Endothelial cell of umbilical vein (primary cell): ENCODE data around the gene PKD1. TPM values are rescaled to one million over a fixed set of nuclear protein-coding genes. Genes with fewer than 3 reads are reported as not detected.

Experiments used
- BruUV-seq: library from RNA; stranded (reverse); fragments of 400-500 nt; replicated peaks from 2 replicates; lab custom pipeline; 2021; lab: Mats Ljungman, UMichigan
- CTCF ChIA-PET: fragments of 300-600, 350-600 bp; sonication (Branson Sonifier 250); formaldehyde crosslinking; loops from one replicate; lab custom pipeline; 2021; ENCODE audit warnings: antibody characterized with exemption, inconsistent platforms; lab: Charles Lee
- POLR2A ChIA-PET: fragments of 300-600, 350-600 bp; sonication (Branson Sonifier 250); formaldehyde crosslinking; loops from one replicate; lab custom pipeline; 2021; ENCODE audit warnings: antibody characterized with exemption, inconsistent platforms; lab: Charles Lee
- DNase-seq: peaks from one replicate; pipeline ENCODE4 v3.0.0-alpha.2; 2011; ENCODE audit warnings: low read depth, low spot score
- FAIRE-seq: peaks from 2 replicates; lab custom pipeline; 2011; peaks lifted over from hg19 to GRCh38; lab: Jason Lieb, UNC
- H2AFZ ChIP-seq: 2 replicates; pipeline ENCODE4 v1.6.0; 2012; ENCODE audit warnings: low read depth, low read length, control low read depth, inconsistent platforms
- H3K27ac ChIP-seq: 2 replicates; pipeline ENCODE4 v1.5.1; 2011; ENCODE audit warnings: low read depth, mild to moderate bottlenecking, control low read depth, low read length, moderate library complexity; ENCODE audit not compliant: insufficient read depth
- H3K27me3 ChIP-seq, 2 experiments: 2 replicates each; pipeline versions ENCODE4 v1.6.0 to v1.6.1; 2011; ENCODE audit warnings: low read length in 2 of 2, mixed read lengths in 1 of 2; ENCODE audit not compliant: control insufficient read depth in 2 of 2, insufficient read depth in 2 of 2
- H3K36me3 ChIP-seq, 2 experiments: 2 replicates in 1 of 2; 3 replicates in 1 of 2; pipeline ENCODE4 v1.5.1; 2011; ENCODE audit warnings: low read length in 2 of 2, mild to moderate bottlenecking in 1 of 2, moderate library complexity in 1 of 2; ENCODE audit not compliant: control insufficient read depth in 2 of 2, insufficient read depth in 2 of 2; ENCODE audit errors: extremely low read depth in 1 of 2
- H3K4me1 ChIP-seq: 3 replicates; pipeline ENCODE4 v1.5.1; 2011; ENCODE audit warnings: mild to moderate bottlenecking, low read length; ENCODE audit not compliant: control insufficient read depth, insufficient read depth; ENCODE audit errors: extremely low read depth
- H3K4me2 ChIP-seq: 2 replicates; pipeline ENCODE4 v1.6.1; 2011; ENCODE audit warnings: low read length, control low read depth, mixed read lengths; ENCODE audit not compliant: insufficient read depth
- H3K4me3 ChIP-seq, 3 experiments: fragments of 200-600 bp in 1 of 3; sonication (generic), shearing (Covaris generic) in 1 of 3; replicated peaks in 1 of 3; 2 replicates each; pipeline ENCODE4 v1.5.1; 2011 to 2016; ENCODE audit warnings: control low read depth in 3 of 3, low read length in 3 of 3, mild to moderate bottlenecking in 2 of 3, inconsistent platforms in 1 of 3, low read depth in 1 of 3, moderate library complexity in 1 of 3; ENCODE audit not compliant: insufficient read depth in 1 of 3
- H3K79me2 ChIP-seq: 2 replicates; pipeline ENCODE4 v1.6.0; 2012; ENCODE audit warnings: low read length, inconsistent platforms; ENCODE audit not compliant: control insufficient read depth, insufficient read depth
- H3K9ac ChIP-seq: replicated peaks from 2 replicates; pipeline ENCODE3; 2011; ENCODE audit warnings: low read length, control low read depth; ENCODE audit not compliant: insufficient read depth; ENCODE audit errors: extremely low read depth
- H3K9me1 ChIP-seq: replicated peaks from 3 replicates; pipeline ENCODE4 v1.6.0; 2011; ENCODE audit warnings: mild to moderate bottlenecking, low read length; ENCODE audit not compliant: control insufficient read depth, insufficient read depth; ENCODE audit errors: extremely low read depth
- H3K9me3 ChIP-seq: replicated peaks from 2 replicates; pipeline ENCODE4 v1.5.1; 2012; ENCODE audit warnings: low read length, inconsistent platforms; ENCODE audit not compliant: control insufficient read depth, insufficient read depth
- H4K20me1 ChIP-seq: replicated peaks from 2 replicates; pipeline ENCODE3; 2011; ENCODE audit warnings: mild to moderate bottlenecking, low read length; ENCODE audit not compliant: control insufficient read depth, insufficient read depth; ENCODE audit errors: extremely low read depth
- EZH2 ChIP-seq: IDR thresholded peaks from 2 replicates; pipeline ENCODE4 v1.6.1; 2012; ENCODE audit warnings: borderline replicate concordance, low read depth, mild to moderate bottlenecking, moderate library complexity, low read length, inconsistent platforms; ENCODE audit not compliant: severe bottlenecking
- FOS ChIP-seq: IDR thresholded peaks from 2 replicates; pipeline ENCODE4 v1.6.1; 2011; ENCODE audit warnings: mild to moderate bottlenecking, low read length, moderate library complexity, borderline replicate concordance; ENCODE audit not compliant: insufficient read depth
- GATA2 ChIP-seq: IDR thresholded peaks from 2 replicates; pipeline ENCODE4 v1.7.0; 2011; ENCODE audit warnings: low read depth, mild to moderate bottlenecking, moderate library complexity, mixed read lengths, low read length; ENCODE audit not compliant: insufficient read length, insufficient read depth
- JUN ChIP-seq: IDR thresholded peaks from 2 replicates; pipeline ENCODE4 v1.6.1; 2011; ENCODE audit warnings: borderline replicate concordance, low read depth; ENCODE audit not compliant: insufficient read length, insufficient read depth
- MYC ChIP-seq: IDR thresholded peaks from one replicate; pipeline ENCODE4 v1.6.1; 2011; ENCODE audit warnings: mild to moderate bottlenecking, low read depth, low read length
- POLR2A ChIP-seq: IDR thresholded peaks from 2 replicates; pipeline ENCODE4 v1.6.1; 2012; ENCODE audit warnings: low read depth, mild to moderate bottlenecking, control low read depth, low read length
- POLR2AphosphoS5 ChIP-seq: IDR thresholded peaks from 2 replicates; pipeline ENCODE4 v1.6.1; 2012; ENCODE audit warnings: low read depth, mild to moderate bottlenecking, control low read depth, low read length, moderate library complexity; ENCODE audit not compliant: insufficient read depth
- dilution Hi-C: fragments of 300-500 bp; cut with MboI; formaldehyde crosslinking; loops from one replicate; pipeline ENCODE4 v1.15.0; 2019; ENCODE audit warnings: low sequenced_read_pairs; ENCODE audit not compliant: extremely low pct_ligation_motif_present
- intact Hi-C: fragments of 100-400 bp; cut with micrococcal nuclease; formaldehyde crosslinking; loops from one replicate; pipeline ENCODE4 v1.10.0; 2022
- polyA plus RNA-seq, 4 experiments: library from polyadenylated mRNA; depleted of rRNA in 3 of 4; stranded (reverse) in 3 of 4; unstranded in 1 of 4; fragments of >200 nt; gene quantifications; 2 replicates each; pipeline versions ENCODE4 v1.2.1 to v1.2.3, GENCODE V29; 2011 to 2012; ENCODE audit warnings: missing spikeins in 1 of 4
- total RNA-seq: library from RNA; stranded (reverse); gene quantifications from 2 replicates; pipeline ENCODE4 v1.2.3, GENCODE V29; 2021
- TF ChIP-seq, protein P1 (sequence below): IDR thresholded peaks from 2 replicates; pipeline ENCODE4 v1.6.1; 2011; ENCODE audit not compliant: insufficient read depth, insufficient read length
- TF ChIP-seq, protein P2 (sequence below), 2 donors: IDR thresholded peaks; 1 replicate in 1 of 2; 2 replicates in 1 of 2; pipeline ENCODE4 v1.5.1; 2011; ENCODE audit warnings: low read length in 2 of 2, mild to moderate bottlenecking in 2 of 2, moderate library complexity in 2 of 2, control low read depth in 1 of 2, inconsistent platforms in 1 of 2, low read depth in 1 of 2; ENCODE audit not compliant: insufficient read depth in 1 of 2; ENCODE audit errors: extremely low read depth in 1 of 2

Gene PKD1
- total and polyA plus RNA-seq, 2 donors (not counting 3 experiments of a cell fraction or from before 2014, with no cell fraction given) = 52.5 to 102 TPM

DNA sequence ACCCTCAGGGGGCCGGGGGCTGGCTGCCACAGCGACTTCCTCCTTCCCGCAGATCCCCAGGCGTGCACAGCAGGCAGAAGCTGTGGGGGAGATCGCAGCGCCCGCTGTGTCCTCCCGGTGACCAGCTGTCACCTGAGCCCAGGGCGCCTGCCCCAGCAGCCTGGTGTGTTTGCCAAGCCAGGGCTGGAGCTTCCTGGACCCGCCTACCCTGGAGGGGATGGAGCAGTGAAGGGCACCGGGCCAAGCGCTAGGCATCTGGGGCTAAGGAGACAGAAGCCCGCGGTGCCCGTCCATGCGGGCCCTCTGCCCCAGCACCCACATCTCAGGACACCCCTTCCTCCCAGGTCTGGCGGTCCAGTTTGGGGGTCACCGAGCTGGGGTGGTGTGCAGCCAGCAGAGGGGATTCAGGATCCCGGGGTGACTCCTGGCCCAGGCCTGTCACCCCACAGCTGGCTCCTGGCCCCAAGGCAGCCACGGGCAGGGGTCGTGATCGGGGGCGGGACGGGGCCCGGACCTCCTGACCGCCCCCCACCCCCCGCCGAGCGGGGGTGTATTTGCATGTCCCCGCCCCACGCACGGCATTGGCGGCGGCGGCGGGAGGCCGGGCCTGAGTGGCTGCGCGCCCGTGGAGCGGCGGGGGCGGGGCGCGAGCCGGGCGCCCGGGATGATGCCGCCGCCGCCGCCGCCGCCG is 12.4 kb upstream of the PKD1 start, which contains the start of gene RAB26:
RAB26 (plus strand) TSS at position 645 of the 691 bp plus-strand sequence. CDS start 159 bp downstream, outside the sequence.
- Histone ChIP-seq H3K79me2 (peaks cover 19% of the 10 kb centered on the region), H3K27ac (no peak within 1 kb of the TSS), H2AFZ (peak within 1 kb of the TSS; percentile 65), H3K27me3 (no peaks in the 10 kb centered on the region), H4K20me1 (no peaks in the 10 kb centered on the region), H3K36me3 (peaks cover 2 to 7% of the 10 kb centered on the region in 2 experiments), H3K9me1 (no peaks in the 10 kb centered on the region), H3K9me3 (no peaks in the 10 kb centered on the region), H3K4me3 (peak within 1 kb of the TSS; percentile 10 to 32 (median 13)), H3K4me2 (peak within 1 kb of the TSS; percentile 31), H3K9ac (no peak within 1 kb of the TSS), H3K4me1 (peaks cover 23% of the 10 kb centered on the region)
- DNase-seq = peak; percentile 46
- no peak for TF ChIP-seq JUN
- TF ChIP-seq, protein P1, sequence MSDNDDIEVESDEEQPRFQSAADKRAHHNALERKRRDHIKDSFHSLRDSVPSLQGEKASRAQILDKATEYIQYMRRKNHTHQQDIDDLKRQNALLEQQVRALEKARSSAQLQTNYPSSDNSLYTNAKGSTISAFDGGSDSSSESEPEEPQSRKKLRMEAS = no peak
- TF ChIP-seq MYC = no peak
- no peak for TF ChIP-seq FOS
- no peak for TF ChIP-seq POLR2A
- TF ChIP-seq, protein P2, sequence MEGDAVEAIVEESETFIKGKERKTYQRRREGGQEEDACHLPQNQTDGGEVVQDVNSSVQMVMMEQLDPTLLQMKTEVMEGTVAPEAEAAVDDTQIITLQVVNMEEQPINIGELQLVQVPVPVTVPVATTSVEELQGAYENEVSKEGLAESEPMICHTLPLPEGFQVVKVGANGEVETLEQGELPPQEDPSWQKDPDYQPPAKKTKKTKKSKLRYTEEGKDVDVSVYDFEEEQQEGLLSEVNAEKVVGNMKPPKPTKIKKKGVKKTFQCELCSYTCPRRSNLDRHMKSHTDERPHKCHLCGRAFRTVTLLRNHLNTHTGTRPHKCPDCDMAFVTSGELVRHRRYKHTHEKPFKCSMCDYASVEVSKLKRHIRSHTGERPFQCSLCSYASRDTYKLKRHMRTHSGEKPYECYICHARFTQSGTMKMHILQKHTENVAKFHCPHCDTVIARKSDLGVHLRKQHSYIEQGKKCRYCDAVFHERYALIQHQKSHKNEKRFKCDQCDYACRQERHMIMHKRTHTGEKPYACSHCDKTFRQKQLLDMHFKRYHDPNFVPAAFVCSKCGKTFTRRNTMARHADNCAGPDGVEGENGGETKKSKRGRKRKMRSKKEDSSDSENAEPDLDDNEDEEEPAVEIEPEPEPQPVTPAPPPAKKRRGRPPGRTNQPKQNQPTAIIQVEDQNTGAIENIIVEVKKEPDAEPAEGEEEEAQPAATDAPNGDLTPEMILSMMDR (IDR thresholded peaks at IDR 0.05; ENCODE audit: extremely low read depth in 1 of 2, insufficient read depth in 1 of 2, low read depth in 1 of 2, low read length in 2 of 2) = no peak
- TF ChIP-seq EZH2 = no peak
- TF ChIP-seq POLR2AphosphoS5 = no peak
- TF ChIP-seq GATA2 = no peak
- POLR2A ChIA-PET = interaction anchor here (0.5 to 4.8 kb wide), 4 partner anchors 7 to 1822 kb away, joined by 4 to 24 read pairs (median 4); partner anchors contain the start of genes ECI1, RPS2 and TRAF7
- BruUV-seq = no TSS peak
- FAIRE-seq = peak; percentile 94
- CTCF ChIA-PET = interaction anchor here (1.0 to 3.3 kb wide), 6 partner anchors 8 to 144 kb away, joined by 3 to 14 read pairs (median 4); no protein-coding TSS in a partner anchor
- intact Hi-C loops = no loop called here
- dilution Hi-C loops = no loop called here
